Activated CD8-positive, alpha-beta memory T cell treated with anti-CD3 and anti-CD28 coated beads, Interleukin-2, amount 50 U/mL, for 4 hours (primary cell): ENCODE measurements around the gene MYOCD.

ENCODE experiments used
- DNase-seq: peaks from one replicate; pipeline ENCODE4 v3.0.0-alpha.2; 2020

The MYOCD gene

GRCh38 chr17:12642034-12642433 is 23.7 kb upstream of the MYOCD start:
- DNase-seq, result no peak

- no peak for DNase-seq
Measured at GRCh38 chr17:12643822-12644221, 21.9 kb upstream of the MYOCD start.

DNA sequence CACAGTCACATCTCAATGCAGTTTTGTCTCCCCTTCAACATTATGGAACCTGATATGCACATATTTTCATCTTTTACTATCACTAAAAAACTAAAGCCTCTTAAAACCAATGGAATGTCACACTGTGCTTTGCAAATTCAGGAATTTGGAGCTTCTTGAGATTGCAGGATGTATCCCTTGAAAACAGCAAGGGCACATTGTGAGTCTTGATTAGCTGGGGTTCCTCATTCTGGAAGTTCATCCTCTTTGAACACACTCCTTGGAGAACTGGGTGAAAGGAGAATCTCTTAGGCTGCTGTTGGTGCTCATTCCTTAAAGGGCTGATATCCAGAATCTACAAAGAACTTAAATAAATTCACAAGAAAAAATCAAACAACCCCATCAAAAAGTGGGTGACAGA is 21.1 kb upstream of the MYOCD start:
- no peak for DNase-seq

DNA sequence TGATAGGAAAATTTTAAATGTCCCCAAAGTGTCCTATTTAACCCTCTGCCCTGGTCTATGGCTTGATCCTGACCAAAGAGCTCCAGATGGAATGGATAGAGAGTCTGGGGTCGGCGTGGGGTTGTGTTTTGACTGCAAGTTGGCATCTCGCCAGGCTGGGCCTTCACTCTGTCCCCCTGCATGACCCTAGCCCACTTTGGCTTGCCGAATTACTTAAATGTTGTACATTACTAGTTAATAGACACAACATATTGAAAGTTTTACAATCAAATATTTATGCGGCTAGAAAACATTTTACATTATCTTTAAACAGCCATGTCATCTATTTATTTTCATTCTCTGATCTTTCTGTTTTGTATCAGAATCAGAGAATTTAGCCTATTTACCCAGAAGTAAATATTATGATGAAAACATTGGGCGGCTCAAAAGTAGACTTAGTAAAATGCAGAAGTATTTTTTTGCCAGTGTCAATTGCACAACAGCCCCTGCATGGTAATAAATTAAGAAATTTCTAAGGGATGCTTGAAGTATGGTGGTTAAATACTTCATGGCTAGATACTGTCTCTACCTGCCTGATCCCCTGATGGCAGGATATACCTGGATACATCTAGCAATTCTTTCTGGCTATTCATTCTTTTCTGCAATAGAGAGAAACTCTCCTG is 18.8 kb upstream of the MYOCD start:
- no peak for DNase-seq

GRCh38 chr17:12648498-12648897 is 17.2 kb upstream of the MYOCD start:
- DNase-seq, result no peak

DNA sequence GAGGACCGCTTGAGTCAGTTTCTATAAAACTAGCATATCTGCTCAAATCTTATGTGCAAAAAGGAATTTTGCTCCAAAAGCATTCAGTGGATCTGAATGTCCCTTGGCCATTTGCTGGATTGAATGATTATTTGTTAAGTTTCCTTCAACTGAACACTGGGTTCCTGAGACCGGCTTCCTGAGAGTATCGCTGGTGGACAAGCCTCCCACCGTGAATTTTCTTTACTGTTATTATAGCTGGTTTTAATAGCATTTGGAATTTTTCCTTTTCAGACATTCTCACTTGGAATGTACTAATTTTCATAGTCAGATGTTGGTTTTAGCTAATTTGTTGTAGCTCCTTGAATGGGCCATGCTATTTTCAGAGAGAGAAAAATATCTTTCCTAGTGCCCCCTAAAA is 9.8 kb upstream of the MYOCD start:
- no peak for DNase-seq

DNA sequence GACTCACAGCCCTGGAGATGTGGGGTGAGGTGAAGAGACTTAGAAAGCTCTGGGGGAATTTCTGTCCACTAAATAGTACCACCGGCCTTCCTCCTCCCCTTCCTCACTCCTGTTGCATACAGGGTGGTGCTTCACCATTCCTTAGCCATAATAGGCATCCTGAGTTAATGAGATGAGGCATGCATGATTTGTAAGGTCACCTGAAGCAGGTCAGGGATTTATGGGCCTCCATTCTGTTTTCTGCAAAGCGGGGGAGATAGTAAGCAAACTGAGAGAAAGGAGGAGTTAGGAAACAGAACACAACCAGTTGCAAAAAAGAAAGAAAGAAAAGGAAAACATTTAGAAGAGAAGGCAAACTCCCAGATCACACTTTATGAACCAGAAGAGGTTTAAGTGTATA is 9.3 kb upstream of the MYOCD start:
- no peak for DNase-seq

DNA sequence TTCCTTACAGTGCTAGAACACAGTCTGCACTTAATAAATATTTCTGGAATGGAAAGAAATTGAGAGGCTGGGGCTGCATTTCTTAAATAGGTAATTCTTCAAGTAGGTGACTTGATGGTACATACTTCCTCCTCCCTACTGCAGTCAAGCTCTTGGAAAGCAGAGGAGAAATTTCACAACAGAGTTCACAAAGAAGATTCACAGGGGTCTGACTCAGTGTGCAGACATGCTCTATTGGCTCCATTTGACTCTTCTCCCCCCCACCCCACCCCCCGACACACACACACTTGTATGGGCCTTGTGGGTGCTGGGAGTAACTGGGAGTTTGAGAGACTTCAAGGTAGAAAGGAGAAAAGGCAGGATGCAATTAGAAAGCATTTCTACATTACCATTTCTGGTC is 6.2 kb upstream of the MYOCD start:
- DNase-seq, result no peak

- no peak for DNase-seq
Measured at GRCh38 chr17:12664252-12664651, 1.4 kb upstream of the MYOCD start.

- no peak for DNase-seq
Measured at GRCh38 chr17:12664894-12665262, 812 bp upstream of the MYOCD start.

DNA sequence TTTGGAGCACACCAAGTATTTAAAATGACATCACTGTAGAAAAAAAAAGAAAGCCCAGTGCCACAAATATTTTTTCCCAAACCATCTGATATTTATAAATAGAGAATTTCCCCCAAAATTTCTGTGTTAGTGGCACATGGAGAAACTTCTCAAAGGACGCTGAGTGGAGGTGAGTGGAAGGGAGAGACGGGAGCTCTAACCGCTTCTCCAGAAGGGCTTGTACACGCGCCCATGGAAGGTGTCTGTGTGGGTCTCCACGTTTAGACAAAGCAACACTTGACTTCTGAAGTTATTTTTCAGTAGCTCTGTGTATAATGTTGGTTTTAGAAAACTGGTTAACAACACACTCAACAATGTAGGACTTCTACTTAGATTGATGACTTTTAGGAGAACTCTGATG is 1.0 kb downstream of the MYOCD start:
- DNase-seq, result no peak

DNA sequence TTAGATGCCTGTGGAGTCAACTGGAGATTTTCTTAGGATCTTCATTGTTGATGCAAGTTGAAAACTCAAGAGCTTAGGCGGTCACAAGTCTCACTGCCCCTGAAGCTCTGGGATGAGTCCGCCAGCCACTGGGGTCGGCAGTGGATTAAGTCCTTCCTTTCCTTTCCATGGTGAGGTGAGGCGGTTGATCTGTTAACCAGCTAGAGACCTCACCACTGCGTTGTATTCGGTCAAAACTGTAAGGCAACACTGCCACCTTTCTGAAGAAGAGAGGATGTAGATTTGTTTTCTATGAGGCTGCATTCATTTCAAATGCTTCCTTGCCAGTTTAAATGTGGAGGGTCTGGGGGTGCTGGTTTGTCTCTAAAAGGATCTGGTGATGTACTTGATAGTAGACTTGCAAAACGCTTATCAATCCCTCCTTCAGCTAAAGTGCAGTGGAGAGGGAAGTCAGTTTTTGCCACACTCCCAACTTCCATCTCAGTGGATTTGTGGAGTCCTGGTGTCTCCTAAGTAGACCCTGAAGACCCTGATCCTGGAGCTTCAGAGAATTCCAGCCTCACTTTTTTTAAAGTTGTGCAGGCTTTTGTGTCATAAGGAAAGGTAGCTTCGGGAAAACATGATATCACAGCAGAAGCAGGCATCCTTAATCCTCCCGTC is 1.7 kb downstream of the MYOCD start:
- no peak for DNase-seq

DNA sequence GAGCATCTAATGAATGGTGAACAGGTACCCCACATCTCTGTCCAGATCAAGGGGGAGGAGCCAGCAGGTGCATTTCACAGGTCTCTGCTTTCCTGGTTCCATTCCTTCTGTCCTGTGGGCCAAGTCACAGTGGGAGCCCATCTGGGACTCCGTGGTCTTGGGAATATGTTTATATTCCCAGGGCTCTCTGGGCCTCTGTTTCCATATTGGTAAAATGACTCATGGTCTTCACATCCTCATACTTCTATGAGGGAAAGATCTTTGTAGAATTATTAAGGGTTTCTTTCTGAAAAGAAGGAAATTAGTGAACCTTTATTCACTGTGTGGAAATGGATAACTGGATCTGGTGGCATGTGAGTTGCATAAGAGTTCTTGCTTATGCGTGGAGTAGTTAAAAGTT is 6.2 kb downstream of the MYOCD start:
- DNase-seq, result no peak

DNA sequence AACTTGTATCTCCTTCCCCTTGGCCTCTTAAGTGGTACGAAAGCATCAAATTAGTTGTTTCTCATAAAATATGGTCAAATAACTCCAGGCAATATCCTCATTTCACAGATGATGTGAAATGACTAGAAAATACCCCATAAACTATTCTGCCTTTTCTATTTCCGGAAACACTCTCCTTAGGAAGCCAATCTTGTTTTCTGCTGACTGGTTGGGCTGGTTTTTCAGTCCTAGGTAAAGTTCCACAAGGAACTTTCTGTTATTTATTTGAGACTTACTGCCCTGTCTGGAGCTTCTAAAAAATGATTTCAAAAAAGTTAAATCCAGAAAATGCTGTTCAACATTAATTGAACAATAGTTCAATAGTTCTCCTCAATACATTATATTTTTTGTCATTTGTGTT is 7.3 kb downstream of the MYOCD start:
- DNase-seq, result no peak

DNA sequence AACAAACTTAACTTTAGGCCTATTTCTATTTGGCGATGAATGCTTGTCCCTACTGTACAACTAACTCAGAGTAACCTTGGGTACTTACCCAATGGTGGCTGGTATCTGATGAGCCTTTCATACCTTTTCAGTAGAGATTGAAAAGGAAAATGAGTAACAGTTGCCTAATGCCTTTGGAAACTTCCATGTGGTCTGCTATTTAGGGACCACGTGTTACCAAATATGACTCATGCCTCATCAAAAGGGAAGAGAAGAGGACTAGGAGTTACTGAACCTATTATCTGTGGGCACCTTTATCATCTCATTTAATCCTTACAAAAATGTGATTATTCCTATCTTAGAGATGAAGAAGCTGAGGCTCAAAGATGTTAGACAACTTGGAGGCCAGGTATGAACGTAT is 8.1 kb downstream of the MYOCD start:
- DNase-seq, result no peak

DNA sequence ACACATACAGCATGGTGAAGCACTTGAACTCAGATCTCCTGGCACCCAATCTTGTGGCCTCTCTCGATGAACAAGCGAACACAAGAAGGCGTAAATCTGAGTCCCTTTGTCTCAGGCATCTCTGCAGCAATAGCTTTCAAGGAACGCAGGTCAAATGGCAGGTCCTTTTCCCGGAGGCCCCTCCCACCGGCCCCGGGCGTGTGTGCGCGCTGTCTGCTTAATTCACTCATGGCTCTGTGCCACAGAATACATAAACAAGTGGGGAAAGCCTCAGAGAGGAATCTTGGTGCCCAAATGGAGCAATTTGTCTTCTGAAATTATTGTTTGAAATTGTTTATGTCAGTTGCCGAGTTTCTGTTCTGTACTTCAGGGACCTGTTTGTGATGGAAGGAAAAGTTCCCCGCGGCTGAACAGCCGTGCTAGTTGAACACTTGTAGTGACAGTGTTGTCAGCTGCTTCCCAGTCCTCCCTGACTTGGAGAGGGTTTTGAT is 14.8 kb downstream of the MYOCD start:
- no peak for DNase-seq

DNA sequence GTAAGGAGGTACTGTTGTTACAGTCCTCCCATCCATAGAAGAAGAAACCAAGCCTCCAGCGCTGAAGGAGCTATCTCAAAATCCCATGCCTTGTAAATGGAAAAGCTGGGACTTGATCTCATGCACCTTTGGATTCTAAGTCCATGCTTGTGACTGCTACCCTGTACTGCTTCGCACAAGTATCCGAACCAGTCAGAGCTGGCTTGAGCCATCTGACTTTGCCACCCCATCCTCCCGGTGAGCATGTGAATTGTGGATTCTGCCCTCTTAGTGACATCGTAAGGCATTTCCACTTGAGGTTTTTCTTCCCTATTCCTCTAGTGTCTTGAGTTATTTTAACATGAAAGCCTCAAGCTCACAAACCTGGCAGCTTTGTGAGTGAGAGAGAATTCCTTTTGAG is 15.3 kb downstream of the MYOCD start:
- DNase-seq, result no peak

- DNase-seq, result no peak
Measured at GRCh38 chr17:12683299-12683698, 17.6 kb downstream of the MYOCD start.

GRCh38 chr17:12686486-12686885 is 20.8 kb downstream of the MYOCD start:
- DNase-seq, result no peak

DNA sequence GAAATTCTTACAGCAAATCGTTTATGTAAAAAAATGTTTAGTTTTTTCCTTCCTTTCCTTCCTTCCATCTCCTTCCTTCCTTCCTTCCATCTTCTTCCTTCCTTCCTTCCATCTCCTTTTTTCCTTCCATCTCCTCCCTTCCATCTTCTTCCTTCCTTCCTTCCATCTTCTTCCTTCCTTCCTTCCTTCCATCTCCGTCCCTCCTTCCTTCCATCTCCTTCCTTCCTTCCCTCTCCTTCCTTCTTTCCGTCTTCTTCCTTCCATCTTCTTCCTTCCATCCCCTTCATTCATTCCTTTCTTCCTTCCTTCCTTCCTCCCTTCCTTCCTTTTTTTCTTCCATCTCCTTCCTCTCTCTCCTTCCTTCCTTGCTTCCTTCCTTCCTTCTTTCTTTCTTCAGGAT is 22.7 kb downstream of the MYOCD start:
- DNase-seq, result no peak

GRCh38 chr17:12691173-12691572 is 25.5 kb downstream of the MYOCD start:
- no peak for DNase-seq

- no peak for DNase-seq
Measured at GRCh38 chr17:12693640-12694039, 27.9 kb downstream of the MYOCD start.

DNA sequence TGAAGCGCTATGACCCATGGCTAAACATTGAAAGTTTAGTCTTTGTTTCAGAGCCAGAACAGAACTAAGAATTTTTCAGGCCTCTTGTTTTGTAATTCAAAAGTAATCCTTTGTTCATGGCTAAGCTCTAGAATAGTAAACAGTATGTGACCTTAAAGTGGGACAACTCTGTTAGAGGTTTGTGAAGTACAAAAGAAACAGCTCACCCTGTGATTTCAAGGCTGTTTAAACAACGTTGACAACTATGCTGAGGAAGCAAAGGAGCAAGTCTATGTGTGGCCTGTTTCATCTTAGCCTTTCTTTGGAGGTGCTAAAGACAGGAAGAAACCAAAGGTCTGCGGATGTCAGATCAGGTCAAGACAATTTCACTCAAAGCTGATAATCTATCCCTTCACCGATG is 40.4 kb downstream of the MYOCD start:
- DNase-seq, result no peak

GRCh38 chr17:12709063-12709462 is 43.4 kb downstream of the MYOCD start:
- no peak for DNase-seq

GRCh38 chr17:12712415-12712814 is 46.7 kb downstream of the MYOCD start:
- DNase-seq, result no peak
